Psoas muscle (tissue), 8 donors: ENCODE data around the gene SLC16A11. TPM values are rescaled to one million over a fixed set of nuclear protein-coding genes. Genes with fewer than 3 reads are reported as not detected.
"Not testable (repeated sequence)": the region's sequence is repeated elsewhere in the genome, so short reads cannot be mapped to it uniquely, and the experiment has no call there.

Experiments used
- ATAC-seq, 4 donors: fragments of 200-7000 bp; cut with Tn5 transposase; one replicate each; pipeline ENCODE4 v1.9.1; 2020; ENCODE audit warnings: moderate library complexity in 3 of 4, mild to moderate bottlenecking in 2 of 4
- DNase-seq, 2 donors: peaks; one replicate each; pipeline ENCODE4 v3.0.0-alpha.2; 2020
- H3K27ac ChIP-seq: fragments of 200-600 bp; one replicate; pipeline ENCODE4 v1.8.0; 2022
- H3K27me3 ChIP-seq, 3 donors: fragments of 200-600 bp in 1 of 3; one replicate each; pipeline versions ENCODE4 v1.6.1 to v1.8.0; 2013 to 2022; ENCODE audit warnings: low read length in 2 of 3, mild to moderate bottlenecking in 2 of 3, moderate library complexity in 1 of 3; ENCODE audit not compliant: insufficient read depth in 3 of 3
- H3K36me3 ChIP-seq, 2 donors: fragments of 200-600 bp in 1 of 2; one replicate each; pipeline versions ENCODE4 v1.6.1 to v1.8.0; 2013 to 2022; ENCODE audit warnings: low read depth in 1 of 2, mild to moderate bottlenecking in 1 of 2, moderate library complexity in 1 of 2; ENCODE audit not compliant: insufficient read depth in 1 of 2
- H3K4me1 ChIP-seq: fragments of 200-600 bp; one replicate; pipeline ENCODE4 v1.8.0; 2022
- H3K4me3 ChIP-seq: fragments of 200-600 bp; one replicate; pipeline ENCODE4 v1.8.0; 2022; ENCODE audit warnings: mild to moderate bottlenecking
- H3K9me3 ChIP-seq: fragments of 200-600 bp; one replicate; pipeline ENCODE4 v1.8.0; 2022
- WGBS, 3 donors: extraction: QIAGEN DNeasy Blood & Tissue Kit; methylation state at CpG; one replicate each; pipeline versions ENCODE4 v1.1.6 to v1.1.7; 2013; 5-methylcytosine and 5-hydroxymethylcytosine counted together
- intact Hi-C, 2 donors: fragments of 100-400 bp; cut with DNase I; formaldehyde crosslinking; loops; one replicate each; pipeline versions ENCODE4 v1.11.0 to v1.14.2; 2022
- polyA plus RNA-seq, 3 donors: library from polyadenylated mRNA; stranded (reverse); fragments of 200-250 nt; gene quantifications; one replicate each; pipeline ENCODE4 v1.2.3, GENCODE V29; 2013
- total RNA-seq, 4 donors: library from RNA; stranded (reverse); fragmentation: NEBNext Ultra II Directional in 2 of 4; extraction: Animal tissue kit (Norgen Biotek cat#: 25700) in 2 of 4; gene quantifications; one replicate each; pipeline versions ENCODE4 v1.2.1 to v1.2.4, GENCODE V29; 2021 to 2023
- TF ChIP-seq, protein P1 (sequence below): fragments of 200-600 bp; IDR thresholded peaks from one replicate; pipeline ENCODE4 v1.8.0; 2022; ENCODE audit warnings: antibody characterized with exemption
- donor health status: healthy with polysubstance abuse.
- donor health status: DM: no; HTN: no; CAD: no; lungs with moderate emphysema.
- donor health status: Bipolar disorder and iron deficiency.
- donor health status: healthy.
- donor health status: DM: yes; HTN: yes; CAD: no.
- donor health status: DM: no; HTN: no; CAD: no.
- donor health status: DM: no; HTN: no; CAD: no.
- donor health status: DM: yes; HTN: yes; CAD: no.

Gene SLC16A11
- total and polyA plus RNA-seq, 7 donors = 0.34 to 1.2 (median 0.42) TPM; not detected in 2

DNA sequence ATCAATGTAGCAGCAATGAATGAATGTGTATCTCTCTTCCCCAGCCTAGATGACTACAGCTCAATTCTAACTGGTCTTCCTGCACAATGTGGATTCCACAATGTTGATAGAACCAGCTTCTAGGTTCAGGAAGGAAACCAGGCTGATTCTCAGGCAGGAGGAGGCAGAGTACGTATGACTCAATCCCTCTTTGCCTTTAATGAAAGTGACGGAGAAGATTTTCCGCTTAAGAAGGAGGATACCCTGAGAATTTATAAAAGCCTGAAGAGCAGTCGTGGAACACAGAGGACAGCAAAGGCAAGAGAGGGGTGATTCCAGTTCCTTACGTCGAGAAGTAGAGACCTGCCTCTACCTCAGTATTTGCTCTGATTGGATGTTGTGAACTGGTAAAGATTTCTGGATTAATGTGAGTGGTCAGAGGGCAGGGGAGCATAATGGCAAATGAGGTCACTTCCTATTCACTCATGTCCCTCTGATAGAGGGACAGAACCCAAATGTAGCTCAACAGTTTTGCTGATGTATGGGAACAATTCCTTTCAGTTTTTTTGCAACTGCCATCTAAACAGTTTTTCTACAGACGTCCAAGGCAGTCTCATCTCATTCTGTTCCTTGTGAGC, 15.0 kb upstream of the SLC16A11 start:
- DNase-seq = no peak
- no peak for ATAC-seq
- TF ChIP-seq, protein P1, sequence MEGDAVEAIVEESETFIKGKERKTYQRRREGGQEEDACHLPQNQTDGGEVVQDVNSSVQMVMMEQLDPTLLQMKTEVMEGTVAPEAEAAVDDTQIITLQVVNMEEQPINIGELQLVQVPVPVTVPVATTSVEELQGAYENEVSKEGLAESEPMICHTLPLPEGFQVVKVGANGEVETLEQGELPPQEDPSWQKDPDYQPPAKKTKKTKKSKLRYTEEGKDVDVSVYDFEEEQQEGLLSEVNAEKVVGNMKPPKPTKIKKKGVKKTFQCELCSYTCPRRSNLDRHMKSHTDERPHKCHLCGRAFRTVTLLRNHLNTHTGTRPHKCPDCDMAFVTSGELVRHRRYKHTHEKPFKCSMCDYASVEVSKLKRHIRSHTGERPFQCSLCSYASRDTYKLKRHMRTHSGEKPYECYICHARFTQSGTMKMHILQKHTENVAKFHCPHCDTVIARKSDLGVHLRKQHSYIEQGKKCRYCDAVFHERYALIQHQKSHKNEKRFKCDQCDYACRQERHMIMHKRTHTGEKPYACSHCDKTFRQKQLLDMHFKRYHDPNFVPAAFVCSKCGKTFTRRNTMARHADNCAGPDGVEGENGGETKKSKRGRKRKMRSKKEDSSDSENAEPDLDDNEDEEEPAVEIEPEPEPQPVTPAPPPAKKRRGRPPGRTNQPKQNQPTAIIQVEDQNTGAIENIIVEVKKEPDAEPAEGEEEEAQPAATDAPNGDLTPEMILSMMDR = no peak
- intact Hi-C loops = no loop called here
- 53 to 56% (median 56%) methylated on average over 7 of the region's 7 CpGs for WGBS, 3 donors
- no peaks in the 10 kb centered on the region for H3K9me3 ChIP-seq
- H3K27ac ChIP-seq = no peak overlapping the region
- H3K27me3 ChIP-seq = peaks cover 0 to 26% (median 0%) of the 10 kb centered on the region in 3 donors
- H3K4me1 ChIP-seq = no peaks in the 10 kb centered on the region
- no peaks in the 10 kb centered on the region for H3K36me3 ChIP-seq
- H3K4me3 ChIP-seq = no peak overlapping the region

DNA sequence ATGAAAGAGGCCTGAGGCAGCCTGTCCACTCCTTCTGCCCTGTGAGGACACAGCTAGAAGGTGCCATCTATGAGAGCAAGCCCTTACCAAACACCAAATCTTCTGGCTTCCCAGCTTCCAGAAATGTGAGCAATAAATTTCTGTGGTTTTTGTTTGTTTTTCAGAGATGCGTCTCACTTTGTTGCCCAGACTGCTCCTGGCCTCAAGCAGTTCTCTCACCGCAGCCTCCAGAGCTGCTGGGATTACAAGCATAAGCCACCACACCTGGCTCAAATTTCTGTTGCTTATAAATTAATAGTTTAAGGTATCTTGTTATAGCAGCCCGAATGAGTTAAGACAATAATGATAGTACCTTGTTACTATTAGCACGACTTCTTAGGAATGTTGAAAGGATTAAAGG, 12.5 kb upstream of the SLC16A11 start:
- intact Hi-C loops = no loop called here
- H3K4me3 ChIP-seq = no peak overlapping the region
- no peak for DNase-seq
- no peak overlapping the region for H3K27ac ChIP-seq
- no peaks in the 10 kb centered on the region for H3K9me3 ChIP-seq
- ATAC-seq = no peak
- H3K36me3 ChIP-seq = no peaks in the 10 kb centered on the region
- 54 to 78% (median 74%) methylated on average over 4 of the region's 4 CpGs for WGBS, 3 donors
- no peaks in the 10 kb centered on the region for H3K4me1 ChIP-seq
- H3K27me3 ChIP-seq = peaks cover 0 to 8% (median 0%) of the 10 kb centered on the region in 3 donors
- TF ChIP-seq, protein P1 = no peak

DNA sequence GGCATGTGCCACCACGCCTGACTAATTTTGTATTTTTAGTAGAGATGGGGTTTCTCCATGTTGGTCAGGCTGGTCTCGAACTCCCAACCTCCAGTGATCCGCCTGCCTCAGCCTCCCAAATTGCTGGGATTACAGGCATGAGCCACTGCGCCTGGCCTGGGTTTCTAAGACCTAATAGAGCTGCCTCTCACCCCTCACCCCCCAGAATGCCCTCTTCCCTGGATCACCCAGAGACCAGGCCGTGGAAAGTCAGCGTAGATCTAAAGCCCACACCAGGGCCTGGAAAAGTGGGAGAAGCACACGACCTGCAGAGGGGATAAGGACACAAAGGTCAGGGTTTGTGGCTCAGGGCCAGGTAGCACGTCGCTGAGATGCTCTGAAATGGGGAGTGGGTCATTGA, 6.7 kb upstream of the SLC16A11 start:
- not testable (repeated sequence) for H3K4me1 ChIP-seq, H3K27me3 ChIP-seq, H3K36me3 ChIP-seq, ATAC-seq, H3K9me3 ChIP-seq, H3K4me3 ChIP-seq, H3K27ac ChIP-seq, DNase-seq
- 77 to 81% (median 77%) methylated on average over 9 of the region's 9 CpGs for WGBS, 3 donors
- intact Hi-C loops = loop anchor here (2.0 to 5.0 kb wide), 2 partner anchors 86 to 127 kb away; partner anchors contain the start of gene ASGR1 (in 1 of the 2)

DNA sequence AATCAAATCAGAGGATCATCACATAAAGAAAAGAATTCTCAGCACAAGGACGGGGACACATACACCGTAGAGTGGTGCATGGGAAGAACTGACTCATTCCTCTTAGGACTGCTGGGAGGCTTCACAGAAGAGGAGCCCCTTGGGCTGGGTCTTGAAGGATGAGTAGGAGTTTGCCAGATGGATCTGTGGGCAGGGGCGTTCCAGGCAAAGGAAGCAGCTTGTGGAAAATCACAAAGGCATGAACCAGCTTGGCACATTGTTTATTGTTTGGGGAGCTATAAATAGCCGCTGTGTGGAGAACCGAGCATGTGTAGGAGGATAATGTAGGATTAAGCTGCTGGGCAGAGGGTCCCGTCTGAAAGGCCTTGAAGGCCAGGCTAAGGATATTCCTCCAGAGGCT, 5.1 kb upstream of the SLC16A11 start:
- Histone ChIP-seq H3K9me3 (no peaks in the 10 kb centered on the region), H3K27me3 (peaks cover 0 to 4% (median 0%) of the 10 kb centered on the region in 3 donors), H3K27ac (no peak overlapping the region), H3K4me1 (peaks cover 9% of the 10 kb centered on the region), H3K36me3 (no peaks in the 10 kb centered on the region), H3K4me3 (no peak overlapping the region)
- DNase-seq = no peak
- 59 to 64% (median 61%) methylated on average over 6 of the region's 6 CpGs for WGBS, 3 donors
- TF ChIP-seq, protein P1 = no peak
- intact Hi-C loops = loop anchor here in 1 of 2 donors (5.0 kb wide), 1 partner anchor 248 kb away; no protein-coding TSS in a partner anchor
- no peak for ATAC-seq

DNA sequence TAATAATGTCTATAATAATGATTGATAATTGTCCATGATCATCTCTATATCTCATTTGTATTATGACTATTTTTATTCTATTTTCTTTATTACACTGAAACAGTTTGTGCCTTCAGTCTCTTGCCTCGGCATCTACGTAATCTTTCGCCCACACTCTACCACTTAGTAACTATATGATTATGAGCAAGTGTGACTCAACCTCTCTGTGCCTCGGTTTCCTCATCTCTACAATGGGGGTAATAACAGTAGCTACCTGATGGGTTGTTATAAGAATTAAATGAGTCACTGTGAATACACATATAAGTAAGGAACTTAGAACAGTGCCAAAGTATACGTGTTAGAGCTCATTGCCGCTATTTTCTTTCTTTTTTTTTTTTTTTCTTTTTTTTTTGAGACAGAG, 3.7 kb upstream of the SLC16A11 start:
- no peaks in the 10 kb centered on the region for H3K36me3 ChIP-seq
- WGBS, 3 donors = 88 to 91% (median 89%) methylated on average over 6 of the region's 6 CpGs
- ATAC-seq (no peak), DNase-seq (no peak)
- no peak overlapping the region for H3K27ac ChIP-seq
- H3K27me3 ChIP-seq = peaks cover 0 to 17% (median 7%) of the 10 kb centered on the region in 3 donors
- H3K4me1 ChIP-seq = peaks cover 20% of the 10 kb centered on the region
- intact Hi-C loops = loop anchor here in 1 of 2 donors (5.0 kb wide), 1 partner anchor 250 kb away; no protein-coding TSS in a partner anchor
- TF ChIP-seq, protein P1 = no peak
- H3K4me3 ChIP-seq = peak overlapping the region; percentile 57
- no peaks in the 10 kb centered on the region for H3K9me3 ChIP-seq

DNA sequence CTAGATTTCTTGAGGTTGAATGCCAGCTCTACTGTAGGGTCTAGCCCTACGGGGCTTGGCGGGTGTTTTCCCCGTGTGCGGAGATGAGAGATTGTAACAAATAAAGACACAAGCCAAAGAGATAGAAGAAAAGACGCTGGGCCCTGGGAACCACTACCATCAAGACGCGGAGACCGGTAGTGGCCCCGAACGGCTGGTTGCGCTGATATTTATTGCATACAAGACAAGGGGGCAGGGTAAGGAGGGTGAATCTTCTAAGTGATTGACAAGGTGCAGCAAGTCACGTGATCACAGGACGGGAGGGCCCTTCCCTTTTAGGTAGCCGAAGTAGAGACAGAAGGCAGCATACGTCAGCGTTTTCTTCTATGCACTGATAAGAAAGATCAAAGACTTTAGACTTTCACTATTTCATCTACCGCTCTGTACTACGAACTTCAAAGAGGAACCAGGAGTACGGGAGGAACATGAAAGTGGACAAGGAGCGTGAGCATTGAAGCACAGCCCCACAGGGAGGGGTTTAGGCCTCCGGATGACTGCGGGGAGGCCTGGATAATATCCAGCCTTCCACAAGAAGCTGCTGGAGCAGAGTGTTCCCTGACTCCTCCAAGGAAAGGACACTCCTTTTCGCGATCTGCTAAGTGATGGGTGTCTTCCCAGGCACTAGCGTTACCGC, 3.0 kb upstream of the SLC16A11 start:
- 26 to 31% (median 29%) methylated on average over 26 of the region's 26 CpGs for WGBS, 3 donors
- Histone ChIP-seq H3K4me3 (peak overlapping the region; percentile 57), H3K4me1 (peaks cover 21% of the 10 kb centered on the region), H3K27me3 (peaks cover 0 to 24% (median 10%) of the 10 kb centered on the region in 3 donors)
- intact Hi-C loops = loop anchor here in 1 of 2 donors (5.0 kb wide), 1 partner anchor 250 kb away; no protein-coding TSS in a partner anchor
- H3K36me3 ChIP-seq, DNase-seq, H3K9me3 ChIP-seq, H3K27ac ChIP-seq: not testable (repeated sequence)
- ATAC-seq = peak in 2 of 4 donors; percentile 34 to 64
